HUES6 (cell line): Measurements from ENCODE around the gene GBA3.

Experiments used
- H3K27ac ChIP-seq: 2 replicates; pipeline ENCODE4 v1.7.0; 2013; ENCODE audit warnings: low read depth, mild to moderate bottlenecking, low read length, inconsistent platforms
- H3K27me3 ChIP-seq: 2 replicates; pipeline ENCODE4 v1.6.1; 2013; ENCODE audit warnings: low read length; ENCODE audit not compliant: control insufficient read depth, insufficient read depth
- H3K36me3 ChIP-seq: 2 replicates; pipeline ENCODE4 v1.6.1; 2013; ENCODE audit warnings: low read length; ENCODE audit not compliant: control insufficient read depth, insufficient read depth
- H3K4me1 ChIP-seq: 2 replicates; pipeline ENCODE4 v1.6.1; 2013; ENCODE audit warnings: low read length; ENCODE audit not compliant: control insufficient read depth, insufficient read depth
- H3K4me3 ChIP-seq: 2 replicates; pipeline ENCODE4 v1.5.1; 2013; ENCODE audit warnings: low read depth, low read length
- H3K9ac ChIP-seq: one replicate; pipeline ENCODE4 v1.6.1; 2013; ENCODE audit warnings: mild to moderate bottlenecking, low read length
- H3K9me3 ChIP-seq: 2 replicates; pipeline ENCODE4 v1.6.1; 2013; ENCODE audit warnings: low read depth, low read length; ENCODE audit not compliant: control insufficient read depth, insufficient read depth

The GBA3 gene

DNA sequence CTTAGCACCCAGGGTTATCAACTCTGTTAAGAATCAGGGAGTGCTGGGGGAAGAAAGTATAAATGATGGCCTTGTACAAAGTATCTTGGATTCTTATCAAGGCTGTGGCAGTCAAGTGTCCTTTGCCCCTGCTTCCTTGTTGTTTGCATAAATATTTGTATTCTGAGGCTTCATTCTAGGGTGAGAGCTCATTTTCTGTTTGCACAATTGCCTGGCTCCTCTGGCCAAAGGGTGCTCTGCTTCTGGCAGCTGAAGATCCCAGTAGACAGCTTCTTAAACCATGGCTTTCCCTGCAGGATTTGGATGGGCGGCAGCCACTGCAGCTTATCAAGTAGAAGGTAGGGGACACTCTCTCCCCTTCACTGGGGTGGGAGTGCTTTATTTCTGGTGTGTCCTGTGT lies at the start of gene GBA3:
GBA3 (plus strand) TSS at position 202 of the 400 bp plus-strand sequence.
- no peak within 1 kb of the TSS for H3K27ac ChIP-seq
- no peak within 1 kb of the TSS for H3K9ac ChIP-seq
- no peak within 1 kb of the TSS for H3K4me3 ChIP-seq
- H3K36me3 ChIP-seq: no peaks in the 10 kb centered on the region
- no peaks in the 10 kb centered on the region for H3K27me3 ChIP-seq
- no peaks in the 10 kb centered on the region for H3K4me1 ChIP-seq
- no peaks in the 10 kb centered on the region for H3K9me3 ChIP-seq

DNA sequence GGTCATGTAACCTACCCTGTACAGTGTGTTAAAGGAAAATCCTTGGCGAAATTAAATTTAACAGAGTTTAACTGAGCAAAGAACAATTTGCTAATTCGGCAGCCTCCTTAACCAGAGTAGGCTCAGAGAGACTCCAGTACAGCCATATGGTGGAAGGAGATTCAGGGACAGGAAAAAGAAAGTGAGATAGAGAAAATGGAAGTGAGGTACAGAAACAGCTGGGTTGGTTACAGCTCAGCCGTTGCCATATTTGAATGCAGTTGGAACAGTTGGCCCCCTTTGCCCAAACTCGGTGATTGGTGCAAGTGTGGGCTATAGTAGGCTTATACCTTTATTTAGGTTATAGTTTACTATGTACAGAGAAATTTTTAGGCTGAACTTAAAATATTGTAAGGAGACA lies 48.8 kb upstream of the GBA3 start:
- Histone ChIP-seq H3K27me3 (no peaks in the 10 kb centered on the region), H3K9me3 (peaks cover 6% of the 10 kb centered on the region; the same call in 1 of the 2 replicates), H3K4me3 (no peak overlapping the region), H3K36me3 (no peaks in the 10 kb centered on the region), H3K9ac (no peak overlapping the region), H3K27ac (no peak overlapping the region), H3K4me1 (no peaks in the 10 kb centered on the region)

DNA sequence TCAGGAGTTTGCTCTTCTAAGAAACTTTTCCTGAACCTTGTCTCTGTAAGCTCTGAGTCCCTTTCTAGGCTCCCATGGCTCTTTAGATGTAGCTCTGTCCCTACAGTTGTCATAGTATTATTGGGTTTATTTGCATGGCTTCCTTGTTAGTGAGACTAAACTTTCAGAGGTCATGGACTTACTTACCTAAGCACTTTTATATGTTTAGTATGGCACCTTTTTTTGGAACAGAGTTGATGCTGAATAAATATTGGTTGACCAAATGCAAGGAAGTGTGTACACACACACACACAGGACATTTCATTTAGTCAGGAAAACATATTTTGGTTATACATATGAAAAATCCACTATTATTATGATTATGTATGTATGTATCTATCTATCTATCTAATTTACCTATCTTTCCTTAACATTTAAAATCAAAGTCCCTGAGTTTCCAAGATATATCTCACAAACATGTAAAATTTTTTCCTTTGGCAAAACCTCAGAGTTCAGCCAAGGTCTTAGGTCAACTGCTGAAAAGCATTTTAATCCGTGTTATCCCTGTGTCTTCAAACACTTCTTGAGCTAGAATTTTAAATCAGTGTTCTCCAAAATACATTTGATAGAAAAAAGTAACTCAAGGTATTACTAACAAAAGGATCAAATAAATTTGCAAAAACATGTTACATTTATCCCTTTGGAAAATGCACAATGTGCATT lies 47.1 kb upstream of the GBA3 start:
- Histone ChIP-seq H3K36me3 (no peaks in the 10 kb centered on the region), H3K27ac (no peak overlapping the region), H3K4me3 (no peak overlapping the region), H3K27me3 (no peaks in the 10 kb centered on the region), H3K4me1 (no peaks in the 10 kb centered on the region), H3K9me3 (peaks cover 6% of the 10 kb centered on the region; the same call in 1 of the 2 replicates), H3K9ac (no peak overlapping the region)

DNA sequence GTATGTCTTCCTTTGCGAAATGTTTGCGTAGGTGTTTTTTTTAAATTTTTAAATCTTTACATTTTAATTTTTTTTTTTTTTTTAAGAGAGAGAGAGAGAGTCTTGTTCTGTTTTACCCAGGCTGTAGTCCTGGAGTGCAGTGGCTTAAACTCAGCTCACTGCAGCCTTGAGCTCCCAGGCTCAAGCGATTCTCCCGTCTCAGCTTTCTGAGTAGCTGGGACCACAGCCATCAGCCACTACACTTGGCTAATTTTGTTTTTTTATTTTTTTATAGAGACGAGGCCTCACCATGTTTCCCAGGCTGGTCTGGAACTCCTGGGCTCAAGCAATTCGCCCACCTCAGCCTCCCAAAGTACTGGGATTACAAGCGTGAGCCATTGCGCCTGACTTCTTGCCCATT lies 43.7 kb upstream of the GBA3 start:
- no peak overlapping the region for H3K4me3 ChIP-seq
- H3K27me3 ChIP-seq: no peaks in the 10 kb centered on the region
- H3K27ac ChIP-seq: no peak overlapping the region
- no peaks in the 10 kb centered on the region for H3K9me3 ChIP-seq
- no peaks in the 10 kb centered on the region for H3K4me1 ChIP-seq
- no peak overlapping the region for H3K9ac ChIP-seq
- no peaks in the 10 kb centered on the region for H3K36me3 ChIP-seq

DNA sequence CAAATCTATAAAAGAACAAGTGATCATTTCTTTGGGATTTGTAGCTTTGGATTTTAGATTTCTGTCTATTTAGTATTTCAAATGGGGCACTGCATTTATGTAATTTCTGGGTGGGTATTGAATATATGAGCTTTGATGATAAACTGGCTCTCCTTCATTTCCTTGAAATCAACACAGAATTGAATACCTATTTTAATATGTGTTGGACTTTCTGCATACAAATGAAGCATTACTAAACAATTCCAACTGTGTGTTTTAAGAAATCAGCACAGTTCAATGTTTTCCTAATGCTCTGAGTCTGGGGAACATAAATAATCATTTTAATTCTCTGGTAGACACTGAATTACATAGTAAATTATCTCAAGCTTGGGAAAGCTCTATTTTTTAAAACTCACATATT lies 42.0 kb upstream of the GBA3 start:
- no peaks in the 10 kb centered on the region for H3K9me3 ChIP-seq
- H3K9ac ChIP-seq: no peak overlapping the region
- no peaks in the 10 kb centered on the region for H3K27me3 ChIP-seq
- H3K27ac ChIP-seq: no peak overlapping the region
- no peak overlapping the region for H3K4me3 ChIP-seq
- H3K36me3 ChIP-seq: no peaks in the 10 kb centered on the region
- no peaks in the 10 kb centered on the region for H3K4me1 ChIP-seq

DNA sequence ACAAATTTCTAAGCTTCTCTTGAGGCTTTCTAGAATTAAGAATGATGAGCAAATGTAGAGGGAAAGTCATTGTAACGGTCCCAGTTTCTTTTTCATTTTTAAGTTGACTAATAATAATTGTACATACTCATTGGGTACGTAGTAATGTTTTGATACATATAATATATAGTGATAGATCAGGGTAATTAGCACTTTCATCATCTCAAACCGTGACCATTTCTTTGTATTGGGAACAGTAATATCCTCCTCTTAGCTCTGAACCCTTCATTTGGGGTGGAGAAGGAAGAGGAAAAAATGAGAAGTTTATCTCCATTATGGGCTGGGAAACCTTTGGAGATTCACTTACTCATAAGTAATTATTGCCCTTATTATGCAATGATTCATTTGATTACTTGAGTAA lies 39.0 kb upstream of the GBA3 start:
- Histone ChIP-seq H3K27me3 (no peaks in the 10 kb centered on the region), H3K9me3 (no peaks in the 10 kb centered on the region), H3K4me1 (no peaks in the 10 kb centered on the region), H3K9ac (no peak overlapping the region), H3K4me3 (no peak overlapping the region), H3K36me3 (no peaks in the 10 kb centered on the region), H3K27ac (no peak overlapping the region)

DNA sequence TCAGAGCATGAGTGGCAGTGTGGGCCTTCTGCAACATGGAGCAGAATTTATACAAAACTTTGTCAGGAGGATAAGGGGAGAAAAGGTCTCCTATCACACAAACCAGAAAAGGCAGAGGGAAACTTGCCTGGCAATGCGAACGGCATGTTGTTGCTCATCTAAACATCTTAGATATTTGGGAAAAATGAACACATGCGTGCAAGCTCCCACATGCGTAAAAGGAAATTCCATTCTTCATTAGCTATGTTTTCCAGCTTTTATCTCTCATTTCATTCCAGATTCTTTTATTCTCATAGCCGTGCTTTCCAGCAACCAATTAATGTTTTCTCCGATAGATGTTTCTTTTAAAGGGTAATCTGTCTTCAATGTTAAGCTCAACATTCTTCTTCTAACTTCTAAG lies 31.3 kb upstream of the GBA3 start:
- H3K9me3 ChIP-seq: no peaks in the 10 kb centered on the region
- H3K4me1 ChIP-seq: no peaks in the 10 kb centered on the region
- H3K36me3 ChIP-seq: no peaks in the 10 kb centered on the region
- no peak overlapping the region for H3K9ac ChIP-seq
- no peaks in the 10 kb centered on the region for H3K27me3 ChIP-seq
- H3K4me3 ChIP-seq: no peak overlapping the region
- no peak overlapping the region for H3K27ac ChIP-seq

DNA sequence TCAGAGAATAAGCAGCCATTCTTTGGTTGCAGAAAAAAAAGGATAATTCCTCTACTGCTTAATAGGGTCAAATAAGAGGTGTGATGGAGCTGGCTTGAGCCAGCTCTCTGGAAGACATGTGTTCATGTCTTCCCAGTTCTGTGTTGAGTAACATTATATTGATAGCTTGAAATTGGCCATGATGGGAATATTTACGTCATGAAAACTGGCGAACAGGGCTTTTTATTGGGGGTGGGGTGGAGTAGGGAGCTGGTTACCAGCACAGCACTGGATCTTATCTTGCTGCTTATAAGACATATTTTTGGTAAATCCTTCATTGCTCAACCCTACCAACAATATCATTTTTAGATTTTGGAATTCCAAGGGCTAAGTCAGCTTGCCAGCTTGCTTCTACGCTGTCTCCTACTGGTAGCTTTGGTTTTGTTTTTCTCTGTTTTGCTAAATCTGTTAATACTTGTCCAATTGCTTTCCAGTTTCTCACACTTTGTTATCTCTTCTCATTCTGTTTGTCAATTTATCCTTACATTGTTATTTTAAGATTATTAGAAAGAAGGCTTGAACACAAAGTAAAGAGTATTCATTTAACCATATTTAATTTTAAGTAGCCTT lies 25.3 kb upstream of the GBA3 start:
- H3K4me1 ChIP-seq: no peaks in the 10 kb centered on the region
- no peaks in the 10 kb centered on the region for H3K9me3 ChIP-seq
- no peaks in the 10 kb centered on the region for H3K27me3 ChIP-seq
- no peak overlapping the region for H3K9ac ChIP-seq
- no peaks in the 10 kb centered on the region for H3K36me3 ChIP-seq
- no peak overlapping the region for H3K27ac ChIP-seq
- no peak overlapping the region for H3K4me3 ChIP-seq

DNA sequence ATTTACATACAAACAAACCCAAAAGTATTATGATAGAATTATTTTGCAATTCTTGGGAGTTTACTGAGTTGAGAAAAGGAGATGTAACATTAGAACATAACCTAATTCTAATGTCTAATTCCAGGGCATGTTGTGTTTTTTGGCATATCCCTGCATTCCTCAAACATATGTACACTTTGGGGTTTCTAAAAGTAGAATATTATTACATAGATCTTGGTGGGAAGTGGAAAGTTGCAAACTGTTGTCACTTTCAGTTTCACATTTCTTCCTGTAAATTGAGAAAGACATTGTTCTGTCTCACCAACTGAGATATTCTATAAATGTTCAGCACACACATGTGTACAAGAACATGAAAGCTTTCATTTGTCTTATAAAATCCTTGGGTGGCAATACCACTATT lies 24.4 kb upstream of the GBA3 start:
- H3K4me3 ChIP-seq: no peak overlapping the region

DNA sequence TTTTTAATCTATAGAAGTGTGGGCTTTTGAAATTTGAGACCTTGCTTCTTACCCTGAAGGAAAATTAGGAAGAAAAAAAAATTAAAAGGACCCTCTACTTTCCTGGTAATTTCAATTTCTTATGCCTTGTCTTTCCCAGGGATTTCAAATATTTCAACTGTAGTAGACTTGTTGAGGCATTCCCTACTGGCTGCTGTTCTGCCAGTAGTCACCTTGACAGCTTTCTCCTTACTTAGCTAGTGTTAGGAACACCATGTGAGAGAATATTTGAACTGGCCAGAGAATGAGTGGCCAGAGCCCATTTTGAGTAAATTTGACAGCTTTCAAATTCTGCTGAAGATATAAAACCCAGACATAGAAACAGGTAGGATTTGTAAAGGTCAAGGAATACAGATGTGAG lies 24.0 kb upstream of the GBA3 start:
- H3K4me3 ChIP-seq: no peak overlapping the region
- no peak overlapping the region for H3K27ac ChIP-seq
- H3K27me3 ChIP-seq: no peaks in the 10 kb centered on the region
- H3K9me3 ChIP-seq: no peaks in the 10 kb centered on the region
- no peaks in the 10 kb centered on the region for H3K36me3 ChIP-seq
- H3K9ac ChIP-seq: no peak overlapping the region
- H3K4me1 ChIP-seq: no peaks in the 10 kb centered on the region

More for the DNA sequence above, 24.4 kb upstream of the GBA3 start:
- no peaks in the 10 kb centered on the region for H3K4me1 ChIP-seq
- no peaks in the 10 kb centered on the region for H3K27me3 ChIP-seq
- H3K9ac ChIP-seq: no peak overlapping the region
- H3K9me3 ChIP-seq: no peaks in the 10 kb centered on the region
- no peak overlapping the region for H3K27ac ChIP-seq
- H3K36me3 ChIP-seq: no peaks in the 10 kb centered on the region

DNA sequence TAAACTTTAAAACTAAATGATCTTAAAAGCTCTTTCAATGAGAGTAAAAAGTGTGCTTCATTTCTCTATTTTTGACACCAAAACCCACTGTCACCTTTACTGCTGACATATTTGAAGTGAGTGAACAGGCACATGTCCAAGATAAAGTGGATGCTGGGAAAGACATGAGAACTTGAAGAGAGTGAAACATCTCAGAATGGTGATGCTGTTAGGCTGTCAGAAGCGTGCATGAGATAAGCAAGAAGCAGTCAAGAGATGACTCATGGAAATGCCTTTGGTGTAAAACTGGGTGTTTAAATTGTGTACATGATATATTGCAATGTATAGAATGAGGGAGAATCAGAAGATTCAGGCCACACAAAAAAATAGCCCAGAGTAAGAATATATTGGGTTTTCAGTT lies 21.8 kb upstream of the GBA3 start:
- no peaks in the 10 kb centered on the region for H3K27me3 ChIP-seq
- H3K4me3 ChIP-seq: no peak overlapping the region
- H3K36me3 ChIP-seq: no peaks in the 10 kb centered on the region
- no peak overlapping the region for H3K9ac ChIP-seq
- no peak overlapping the region for H3K27ac ChIP-seq
- H3K9me3 ChIP-seq: no peaks in the 10 kb centered on the region
- peaks cover 3% of the 10 kb centered on the region; the same call in 1 of the 2 replicates for H3K4me1 ChIP-seq
